Measurements from ENCODE around the gene ZDHHC15.
"Not testable (repeated sequence)": the region's sequence is repeated elsewhere in the genome, so short reads cannot be mapped to it uniquely, and the experiment has no call there.

GRCh38 chrX:75348601-75349000 lies 174.2 kb downstream of the ZDHHC15 start:
- not testable (repeated sequence) for TF ChIP-seq CTCF (IDR thresholded peaks at IDR 0.05; ENCODE audit: low read length); EZH2 (IDR thresholded peaks at IDR 0.05; ENCODE audit: borderline replicate concordance, low read length)

Data from OCI-LY1 (cell line).